GM10266 (cell line): ENCODE data around the gene SLC22A7.

Experiments used
- DNase-seq: peaks from one replicate; pipeline ENCODE4 v3.0.0; 2012; ENCODE audit errors: extremely low spot score
- TF ChIP-seq, protein P1 (sequence below): IDR thresholded peaks from 2 replicates; pipeline ENCODE4 v1.5.1; 2012; ENCODE audit warnings: mild to moderate bottlenecking, low read depth; ENCODE audit not compliant: control insufficient read depth, insufficient read depth; ENCODE audit errors: missing control alignments

Gene SLC22A7

DNA sequence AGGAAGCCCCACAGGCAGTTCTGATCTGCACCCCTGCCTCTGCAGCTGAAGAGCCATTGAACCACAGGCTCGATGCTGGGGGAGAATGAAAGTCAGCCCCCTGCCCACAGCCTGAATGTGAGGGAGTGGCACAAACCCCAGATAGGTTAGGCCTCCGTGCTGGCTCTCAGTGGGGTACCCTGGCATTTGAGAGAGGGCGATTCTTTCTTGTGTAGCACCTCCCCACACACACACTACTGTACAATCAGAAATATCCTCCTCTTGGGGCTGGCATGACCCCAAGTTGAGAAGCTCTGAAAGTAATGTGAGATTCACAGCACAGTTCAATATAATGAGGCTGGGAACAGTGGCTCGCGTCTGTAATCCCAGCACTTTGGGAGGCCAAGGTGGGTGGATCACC, 36.9 kb upstream of the SLC22A7 start:
- TF ChIP-seq, protein P1, sequence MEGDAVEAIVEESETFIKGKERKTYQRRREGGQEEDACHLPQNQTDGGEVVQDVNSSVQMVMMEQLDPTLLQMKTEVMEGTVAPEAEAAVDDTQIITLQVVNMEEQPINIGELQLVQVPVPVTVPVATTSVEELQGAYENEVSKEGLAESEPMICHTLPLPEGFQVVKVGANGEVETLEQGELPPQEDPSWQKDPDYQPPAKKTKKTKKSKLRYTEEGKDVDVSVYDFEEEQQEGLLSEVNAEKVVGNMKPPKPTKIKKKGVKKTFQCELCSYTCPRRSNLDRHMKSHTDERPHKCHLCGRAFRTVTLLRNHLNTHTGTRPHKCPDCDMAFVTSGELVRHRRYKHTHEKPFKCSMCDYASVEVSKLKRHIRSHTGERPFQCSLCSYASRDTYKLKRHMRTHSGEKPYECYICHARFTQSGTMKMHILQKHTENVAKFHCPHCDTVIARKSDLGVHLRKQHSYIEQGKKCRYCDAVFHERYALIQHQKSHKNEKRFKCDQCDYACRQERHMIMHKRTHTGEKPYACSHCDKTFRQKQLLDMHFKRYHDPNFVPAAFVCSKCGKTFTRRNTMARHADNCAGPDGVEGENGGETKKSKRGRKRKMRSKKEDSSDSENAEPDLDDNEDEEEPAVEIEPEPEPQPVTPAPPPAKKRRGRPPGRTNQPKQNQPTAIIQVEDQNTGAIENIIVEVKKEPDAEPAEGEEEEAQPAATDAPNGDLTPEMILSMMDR: no peak
- DNase-seq: no peak

DNA sequence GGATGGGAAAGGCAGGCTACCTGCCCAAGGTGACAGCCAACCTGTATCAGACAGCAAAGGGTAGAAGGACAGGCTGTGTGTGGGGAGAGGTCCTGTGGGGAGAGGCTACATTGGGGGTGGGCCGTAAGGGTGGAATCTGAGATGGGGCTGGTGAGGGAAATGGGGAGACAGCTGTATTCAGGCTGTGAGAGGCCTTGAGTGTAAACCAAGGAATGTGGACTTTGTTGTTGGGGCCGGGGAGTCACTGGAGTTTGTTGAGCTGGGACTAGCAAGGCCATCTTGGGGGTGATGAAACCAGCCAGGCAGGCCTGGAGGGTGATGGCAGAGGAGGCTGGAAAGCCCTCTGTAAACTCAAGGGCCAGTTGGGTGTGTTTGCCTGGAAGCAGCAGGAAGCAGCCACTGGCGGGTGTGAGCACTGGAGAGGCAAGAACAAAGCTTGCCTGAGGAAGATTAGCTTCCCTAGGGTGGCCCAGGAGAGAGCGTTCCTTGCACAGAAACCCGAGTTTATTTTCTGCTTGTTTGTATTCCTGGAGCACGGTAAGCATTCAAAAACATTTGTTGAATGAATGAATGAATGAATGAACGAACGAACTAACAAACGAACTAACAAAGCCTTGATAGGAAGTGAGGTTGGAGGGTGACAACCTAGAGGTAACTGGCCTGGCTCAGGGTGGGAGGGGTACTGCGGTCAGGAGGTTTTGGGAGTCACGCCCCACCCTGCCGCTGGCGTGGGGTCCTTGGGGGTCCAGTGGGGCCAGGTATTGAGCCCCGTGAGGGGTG, 35.9 kb upstream of the SLC22A7 start:
- no peak for DNase-seq

DNA sequence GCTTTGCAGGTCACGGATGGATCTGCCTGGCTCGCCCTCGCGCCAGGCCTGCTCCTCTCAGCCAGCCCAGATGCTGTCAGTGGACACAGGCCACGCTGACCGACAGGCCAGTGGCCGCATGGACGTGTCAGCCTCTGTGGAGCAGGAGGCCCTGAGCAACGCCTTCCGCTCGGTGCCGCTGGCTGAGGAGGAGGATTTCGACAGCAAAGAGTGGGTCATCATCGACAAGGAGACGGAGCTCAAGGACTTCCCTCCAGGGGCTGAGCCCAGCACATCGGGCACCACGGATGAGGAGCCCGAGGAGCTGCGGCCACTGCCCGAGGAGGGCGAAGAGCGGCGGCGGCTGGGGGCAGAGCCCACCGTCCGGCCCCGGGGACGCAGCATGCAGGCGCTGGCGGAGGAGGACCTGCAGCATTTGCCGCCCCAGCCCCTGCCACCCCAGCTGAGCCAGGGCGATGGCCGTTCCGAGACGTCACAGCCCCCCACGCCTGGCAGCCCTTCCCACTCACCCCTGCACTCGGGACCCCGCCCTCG, 35.2 kb upstream of the SLC22A7 start:
- TF ChIP-seq, protein P1: no peak
- no peak for DNase-seq

More for the DNA sequence above, 35.9 kb upstream of the SLC22A7 start:
- TF ChIP-seq, protein P1: no peak

DNA sequence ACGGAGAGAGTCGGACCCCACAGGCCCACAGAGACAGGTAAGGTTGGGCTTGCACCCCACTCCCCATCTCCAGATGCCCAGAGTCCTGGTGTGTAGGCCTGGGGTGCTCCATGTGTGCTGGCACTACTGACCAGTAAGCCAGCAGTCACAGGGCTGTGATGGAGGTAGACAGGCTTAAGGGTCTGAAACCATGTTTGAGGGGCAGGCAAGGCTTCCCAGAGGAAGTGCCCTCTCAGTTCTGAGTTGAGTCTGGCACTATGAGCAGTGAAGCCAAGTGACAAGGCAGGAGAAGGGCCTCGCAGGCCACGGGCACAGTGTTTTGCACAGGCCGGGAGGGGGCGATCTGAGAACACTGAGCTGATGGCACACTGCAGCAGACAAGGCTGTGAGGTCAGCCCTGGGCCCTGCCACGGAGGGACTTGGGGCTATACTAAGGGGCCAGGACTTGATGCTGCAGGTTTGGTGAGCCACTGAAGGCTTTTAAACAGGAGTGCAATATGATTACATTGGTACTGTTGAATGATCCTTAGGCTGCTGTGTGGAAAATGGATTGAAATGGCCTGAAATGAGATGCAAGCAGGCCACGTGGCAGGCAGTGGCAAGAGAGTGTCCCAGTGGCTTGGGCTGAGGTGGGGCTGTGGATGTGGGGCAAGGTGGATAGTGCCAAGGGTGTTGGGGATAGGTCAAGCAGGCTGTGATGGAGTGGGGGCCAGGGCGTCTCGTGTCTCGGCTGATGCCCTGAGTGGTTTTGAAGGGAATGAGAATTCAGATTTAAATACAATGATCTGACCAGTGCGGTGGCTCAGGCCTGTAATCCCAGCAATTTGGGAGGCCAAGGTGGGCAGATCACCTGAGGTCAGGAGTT, 34.5 kb upstream of the SLC22A7 start:
- TF ChIP-seq, protein P1: peak; percentile 95

DNA sequence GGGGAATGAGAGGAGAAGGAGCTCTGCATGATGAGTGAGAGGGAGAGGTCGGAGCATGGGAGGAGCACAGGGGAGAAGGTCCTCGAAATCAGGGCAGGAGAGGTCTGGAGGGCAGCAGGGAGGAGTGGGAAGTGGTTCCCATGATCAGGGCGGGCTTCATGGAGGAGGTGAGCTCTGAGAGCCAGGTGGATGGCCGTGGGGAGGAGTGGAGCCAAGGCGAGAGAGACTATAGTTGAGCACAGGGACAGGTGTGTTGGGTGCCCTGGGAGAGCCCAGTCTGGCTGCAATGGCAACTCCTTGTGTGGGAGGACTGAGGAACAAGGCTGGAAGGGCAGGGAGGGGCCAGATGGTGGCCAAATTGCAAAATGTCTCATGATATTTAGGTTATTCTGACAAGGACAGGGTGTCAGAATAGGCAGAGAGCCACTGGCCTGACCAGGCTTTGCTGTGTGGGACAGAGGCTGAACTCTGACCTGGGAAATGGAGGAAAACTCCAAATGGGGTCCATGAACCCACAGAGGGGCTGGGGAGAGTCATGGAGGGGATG, 33.4 kb upstream of the SLC22A7 start:
- TF ChIP-seq, protein P1: no peak
- DNase-seq: no peak

More for the DNA sequence above, 34.5 kb upstream of the SLC22A7 start:
- peak; percentile 96 for DNase-seq

DNA sequence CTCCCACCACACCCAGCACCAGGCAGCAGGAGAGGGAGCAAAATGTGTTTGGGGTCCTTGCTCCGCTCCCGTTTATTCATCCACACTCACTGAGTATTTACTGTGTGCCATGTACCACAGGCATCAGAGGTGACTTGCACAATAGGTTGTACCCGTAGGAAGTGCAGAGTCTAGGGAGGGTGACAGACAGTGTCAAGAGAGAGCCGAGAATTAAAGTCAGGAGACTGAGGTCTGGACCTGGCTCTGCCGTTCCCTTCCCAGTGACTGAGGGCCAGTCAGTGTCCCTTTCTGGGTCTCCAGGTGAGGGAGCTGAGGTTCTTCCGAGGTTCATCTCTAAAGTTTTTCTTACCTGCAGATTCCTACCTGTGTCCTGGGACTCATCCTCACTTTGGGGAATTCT, 32.5 kb upstream of the SLC22A7 start:
- DNase-seq: no peak
- TF ChIP-seq, protein P1: no peak
